GM03348 (cell line): ENCODE data around the gene GCDH.
"Not testable (repeated sequence)": the region's sequence is repeated elsewhere in the genome, so short reads cannot be mapped to it uniquely, and the experiment has no call there.

Source experiments
- DNase-seq: peaks from one replicate; pipeline ENCODE4 v3.0.0; 2012; ENCODE audit warnings: low spot score

Gene GCDH

DNA sequence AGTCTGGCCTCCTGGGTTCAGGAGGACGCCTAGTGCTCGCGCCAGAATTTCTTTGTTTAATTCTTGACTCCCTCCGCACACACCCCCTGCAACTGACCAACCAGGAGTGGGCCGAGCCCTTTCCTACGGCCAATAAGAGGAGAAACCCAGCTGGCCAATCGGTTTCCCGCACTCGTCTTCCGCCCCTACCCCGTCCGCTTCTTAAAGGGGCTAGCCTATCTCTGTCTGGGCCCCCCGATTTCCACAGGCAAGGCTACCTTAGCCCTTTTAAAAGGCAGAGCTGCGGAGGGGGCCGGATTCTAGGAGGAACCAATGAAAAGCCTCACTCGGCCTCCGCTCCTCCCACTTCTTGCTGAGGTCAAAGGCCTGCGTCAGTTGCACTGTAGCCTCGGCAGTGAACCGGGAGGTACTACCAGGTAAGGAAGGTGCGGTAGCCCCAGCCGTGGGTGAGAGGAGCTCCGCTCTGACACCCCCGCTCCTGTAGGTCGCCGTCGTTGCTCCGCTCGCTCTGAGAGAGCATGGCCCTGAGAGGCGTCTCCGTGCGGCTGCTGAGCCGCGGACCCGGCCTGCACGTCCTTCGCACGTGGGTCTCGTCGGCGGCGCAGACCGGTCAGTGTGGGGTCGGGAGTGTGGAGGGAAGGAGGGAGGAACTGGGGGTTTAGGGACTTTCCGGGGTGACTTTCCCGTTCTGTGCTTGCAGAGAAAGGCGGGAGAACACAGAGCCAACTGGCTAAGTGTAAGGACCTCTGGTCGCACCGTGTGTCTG lies at the start of gene GCDH:
TSS of gene GCDH (plus strand) at position 374 of the 766 bp plus-strand sequence. CDS start at position 519, 145 bp downstream.
- DNase-seq: peak; percentile 98

DNA sequence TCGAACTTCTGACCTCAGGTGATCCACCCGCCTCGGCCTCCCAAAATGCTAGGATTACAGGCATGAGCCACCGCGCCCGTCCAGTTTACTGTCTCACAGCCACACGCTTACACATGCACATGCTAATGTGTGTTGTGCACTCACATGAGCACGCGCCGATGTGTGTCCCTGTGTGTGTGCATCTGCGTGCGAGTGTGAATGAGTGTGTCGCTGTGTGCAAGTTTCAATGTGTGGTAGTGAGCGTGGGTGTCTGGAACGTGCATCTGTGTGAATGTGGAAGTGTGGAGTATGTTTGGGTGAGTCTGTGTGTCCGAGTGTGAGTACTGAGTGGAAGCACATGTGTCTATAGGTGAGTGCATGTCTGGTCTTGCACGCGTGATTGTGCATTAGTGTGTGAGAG lies 48.4 kb upstream of the GCDH start:
- no peak for DNase-seq

DNA sequence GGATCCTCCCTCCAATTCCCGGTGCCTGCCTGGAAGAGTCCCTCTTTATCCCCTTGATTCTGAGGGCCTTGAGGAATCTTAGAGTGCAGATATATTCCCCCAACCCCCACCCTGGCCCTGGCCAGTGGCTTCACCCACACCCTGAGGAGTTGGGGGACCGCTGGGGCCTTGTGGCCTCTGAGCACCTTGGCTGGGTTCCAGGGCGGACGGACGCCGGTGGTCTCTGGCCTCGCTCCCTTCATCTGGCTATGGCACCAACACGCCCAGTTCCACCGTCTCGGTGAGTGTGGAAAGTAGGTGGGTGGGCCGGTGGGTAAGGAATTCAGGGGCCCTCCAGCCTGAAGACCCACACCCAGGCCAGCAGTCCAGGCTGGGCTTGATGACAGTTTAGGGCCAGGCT lies 47.6 kb upstream of the GCDH start:
- no peak for DNase-seq

DNA sequence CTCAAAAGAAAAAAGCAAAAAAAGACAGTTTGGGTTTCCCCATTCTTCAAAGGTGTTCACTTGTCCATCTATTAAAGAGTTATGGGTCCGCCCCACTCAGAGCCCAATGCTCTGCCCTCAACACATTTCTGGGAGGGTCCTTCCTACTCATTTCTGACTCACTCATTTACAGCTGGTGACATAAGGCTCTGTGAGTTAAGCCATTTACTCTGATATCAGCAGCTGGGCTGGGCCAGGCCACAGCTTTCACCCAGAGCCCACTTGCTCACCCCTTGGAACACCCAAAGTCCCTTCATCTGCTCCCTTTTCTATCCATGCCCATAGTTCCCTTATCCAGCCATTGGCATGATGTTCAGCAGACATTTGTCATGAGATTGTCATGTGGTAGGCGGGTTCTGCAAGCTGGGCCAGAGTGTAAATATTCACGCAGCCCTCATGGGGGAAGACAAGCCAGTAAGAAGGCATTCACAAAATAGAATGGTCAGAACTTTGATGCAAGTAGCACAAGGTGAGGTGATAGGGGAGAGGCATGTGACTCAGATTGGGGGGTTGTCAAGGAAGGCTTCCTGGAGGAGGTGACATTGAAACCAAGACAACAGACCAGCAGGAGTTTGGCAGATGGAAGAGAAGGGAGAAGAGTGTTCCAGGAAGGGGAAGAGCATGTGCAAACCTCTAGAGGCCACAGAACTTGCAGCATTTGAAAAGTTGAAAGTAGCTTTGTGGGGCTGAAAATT lies 46.8 kb upstream of the GCDH start:
- DNase-seq: no peak

DNA sequence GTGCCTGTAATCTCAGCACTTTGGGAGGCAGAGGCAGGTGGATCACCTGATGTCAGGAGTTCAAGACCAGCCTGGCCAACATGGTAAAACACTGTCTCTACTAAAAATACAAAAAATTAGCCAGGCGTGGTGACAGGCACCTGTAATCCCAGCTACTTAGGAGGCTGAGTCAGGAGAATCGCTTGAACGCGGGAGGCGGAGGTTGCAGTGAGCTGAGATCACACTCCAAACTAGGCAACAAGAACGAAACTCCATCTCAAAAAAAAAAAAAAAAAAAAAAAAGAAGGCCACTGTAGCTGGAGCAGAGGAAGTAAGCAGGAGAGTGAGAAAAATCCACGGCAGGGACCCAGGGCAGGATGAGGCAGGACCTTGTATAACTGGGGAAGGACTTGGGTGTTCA lies 44.3 kb upstream of the GCDH start:
- not testable (repeated sequence) for DNase-seq

DNA sequence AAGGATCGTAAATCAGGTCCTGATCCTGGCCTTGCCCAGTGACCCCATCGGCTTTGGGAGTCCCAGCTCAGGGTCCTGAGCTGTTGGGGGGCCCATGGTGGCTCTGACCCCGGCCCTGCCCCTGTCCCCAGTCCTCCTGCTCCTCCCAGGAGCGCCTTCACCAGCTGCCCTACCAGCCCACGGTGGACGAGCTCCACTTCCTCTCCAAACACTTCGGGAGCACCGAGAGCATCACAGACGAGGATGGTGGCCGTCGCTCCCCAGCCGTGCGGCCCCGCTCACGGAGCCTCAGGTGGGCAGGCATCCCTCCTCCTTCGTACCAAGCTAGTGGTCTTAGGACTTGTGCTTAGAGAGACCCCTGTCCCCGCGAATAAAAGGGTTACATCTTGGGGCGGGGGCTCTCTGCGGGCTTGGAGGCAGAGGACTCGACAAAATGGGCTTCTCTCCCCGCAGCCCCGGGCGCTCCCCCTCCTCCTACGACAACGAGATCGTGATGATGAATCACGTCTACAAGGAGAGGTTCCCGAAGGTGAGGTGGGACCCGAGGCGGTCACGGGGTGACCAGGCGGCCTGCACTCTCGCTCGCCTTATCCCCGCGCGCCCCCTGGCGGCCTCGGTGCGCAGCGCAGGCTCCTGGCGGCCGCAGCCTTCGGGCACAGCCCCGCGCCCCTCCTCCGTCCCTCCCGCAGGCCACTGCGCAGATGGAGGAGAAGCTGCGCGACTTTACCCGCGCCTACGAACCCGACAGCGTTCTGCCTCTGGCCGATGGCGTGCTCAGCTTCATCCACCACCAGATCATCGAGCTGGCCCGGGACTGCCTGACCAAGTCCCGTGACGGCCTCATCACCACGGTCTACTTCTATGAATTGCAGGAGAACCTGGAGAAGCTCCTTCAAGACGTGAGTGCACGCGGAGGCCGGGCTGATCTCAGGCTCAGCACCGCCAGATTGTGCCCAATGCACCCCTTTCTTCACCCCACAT lies 43.5 kb upstream of the GCDH start:
- DNase-seq: peak; percentile 96

DNA sequence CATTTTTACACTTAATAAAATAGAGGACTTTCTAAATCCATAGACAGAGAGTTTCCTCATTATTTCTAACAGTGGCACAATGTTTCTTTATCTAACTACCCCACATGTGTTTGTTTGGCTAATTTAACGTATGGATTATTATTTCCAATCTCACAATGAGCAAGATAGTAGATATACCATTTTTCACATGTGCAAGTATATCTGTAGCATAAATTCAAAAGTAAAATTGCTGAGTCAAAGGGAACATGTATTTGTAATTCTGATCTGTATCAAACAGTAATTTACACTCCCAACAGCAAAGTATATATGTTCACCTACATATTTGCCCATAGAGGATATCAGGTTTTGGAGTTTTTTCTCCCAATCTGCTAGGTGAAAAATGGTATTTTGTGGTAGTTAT lies 34.3 kb upstream of the GCDH start:
- DNase-seq: no peak

DNA sequence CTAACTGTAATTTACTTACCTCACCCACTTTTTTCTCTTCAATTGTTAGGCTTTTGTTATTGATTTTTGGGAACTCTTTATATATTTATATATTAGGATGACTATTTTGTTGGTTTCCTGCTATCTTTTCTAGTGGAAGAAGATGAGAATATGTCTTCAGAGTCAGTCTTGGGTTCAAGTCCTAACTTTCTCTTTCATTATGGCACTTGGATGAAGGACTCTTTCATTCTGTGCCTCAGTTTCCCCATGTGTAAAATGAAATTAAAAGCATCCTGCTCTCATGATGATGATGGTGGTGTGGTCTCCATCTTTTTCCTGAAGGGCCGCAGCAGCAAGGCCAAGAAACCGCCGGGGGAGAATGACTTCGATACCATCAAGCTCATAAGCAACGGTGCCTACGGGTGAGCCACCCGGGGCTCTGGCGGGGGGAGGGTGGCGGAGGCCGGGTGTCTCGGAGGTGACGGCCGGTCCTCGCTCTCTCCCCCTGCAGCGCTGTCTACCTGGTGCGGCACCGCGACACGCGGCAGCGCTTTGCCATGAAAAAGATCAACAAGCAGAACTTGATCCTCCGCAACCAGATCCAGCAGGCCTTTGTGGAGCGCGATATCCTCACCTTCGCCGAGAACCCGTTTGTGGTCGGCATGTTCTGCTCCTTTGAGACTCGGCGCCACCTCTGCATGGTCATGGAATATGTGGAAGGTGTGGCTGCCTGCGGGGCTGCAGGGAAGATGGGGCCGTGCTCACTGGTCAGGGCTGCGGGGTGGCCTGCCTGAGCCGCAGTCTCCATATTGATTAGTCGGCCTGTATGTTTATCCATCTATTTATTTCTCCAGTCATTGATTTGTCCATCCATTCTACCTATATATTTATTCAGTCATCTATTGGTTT lies 32.7 kb upstream of the GCDH start:
- DNase-seq: no peak

DNA sequence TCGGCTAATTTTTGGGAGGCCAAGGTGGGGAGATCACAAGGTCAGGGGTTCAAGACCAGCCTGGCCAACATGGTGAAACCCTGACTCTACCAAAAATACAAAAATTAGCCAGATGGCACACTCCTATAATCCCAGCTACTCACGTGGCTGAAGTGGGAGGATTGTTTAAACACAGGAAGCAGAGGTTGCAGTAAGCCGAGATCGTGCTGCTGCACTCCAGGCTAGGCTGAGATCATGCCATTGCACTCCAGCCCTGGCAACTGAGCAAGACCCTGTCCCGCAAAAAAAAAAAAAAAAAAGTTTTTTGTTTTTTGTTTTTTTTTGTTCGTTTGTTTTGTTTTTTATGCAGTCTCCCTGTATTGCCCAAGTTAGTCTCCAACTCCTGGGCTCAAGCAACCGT lies 31.4 kb upstream of the GCDH start:
- no peak for DNase-seq

DNA sequence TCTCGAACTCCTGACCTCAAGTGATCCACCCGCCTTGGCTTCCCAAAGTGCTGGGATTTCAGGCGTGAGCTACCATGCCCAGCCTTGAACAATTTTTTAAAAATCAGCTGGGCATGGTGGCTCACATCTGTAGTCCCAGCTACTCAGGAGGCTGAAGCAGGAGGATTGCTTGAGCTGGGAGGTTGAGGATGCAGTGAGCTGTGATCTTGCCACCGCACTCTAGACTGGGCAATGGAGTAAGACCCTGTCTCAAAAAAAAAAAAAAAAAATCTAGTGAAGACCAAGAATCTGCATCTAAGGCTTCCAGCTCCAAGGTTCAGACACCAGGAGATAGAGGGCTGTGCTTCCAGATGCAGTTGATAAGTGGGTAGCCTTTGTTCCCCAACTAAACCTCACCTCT lies 26.8 kb upstream of the GCDH start:
- no peak for DNase-seq

DNA sequence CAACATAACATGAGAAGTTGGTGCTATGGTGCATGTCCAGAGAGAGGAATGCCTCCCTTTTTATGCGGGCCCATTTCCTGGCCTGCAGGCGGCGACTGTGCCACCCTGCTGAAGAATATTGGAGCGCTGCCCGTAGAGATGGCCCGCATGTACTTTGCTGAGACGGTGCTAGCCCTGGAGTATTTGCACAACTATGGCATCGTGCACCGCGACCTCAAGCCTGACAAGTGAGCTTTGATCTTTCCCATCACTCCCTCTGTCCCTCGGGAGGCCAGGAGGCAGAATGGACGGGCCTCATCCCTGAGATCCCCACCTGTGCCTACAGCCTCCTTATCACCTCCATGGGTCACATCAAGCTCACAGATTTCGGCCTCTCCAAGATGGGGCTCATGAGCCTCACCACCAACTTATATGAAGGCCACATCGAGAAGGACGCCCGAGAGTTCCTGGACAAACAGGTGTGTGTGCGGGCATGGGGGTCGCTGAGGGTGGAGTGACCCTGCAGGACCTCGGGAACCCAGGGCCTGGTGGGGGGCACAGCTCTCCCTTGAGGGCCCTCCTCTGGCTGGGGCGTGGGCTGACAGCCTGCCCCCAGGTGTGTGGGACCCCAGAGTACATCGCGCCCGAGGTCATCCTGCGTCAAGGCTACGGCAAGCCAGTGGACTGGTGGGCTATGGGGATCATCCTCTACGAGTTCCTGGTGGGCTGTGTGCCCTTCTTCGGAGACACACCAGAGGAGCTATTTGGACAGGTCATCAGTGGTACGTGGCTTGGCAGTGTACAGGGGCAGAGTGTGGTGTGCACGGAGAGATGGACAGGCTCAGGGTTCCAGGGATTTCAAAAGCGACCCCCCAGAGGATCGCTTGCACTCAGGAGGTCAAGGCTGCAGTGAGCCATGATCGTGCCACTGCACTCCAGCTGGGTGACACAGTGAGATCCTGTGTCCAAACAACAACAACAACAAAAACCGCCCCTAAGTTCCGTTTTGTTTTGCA lies 25.9 kb upstream of the GCDH start:
- no peak for DNase-seq

DNA sequence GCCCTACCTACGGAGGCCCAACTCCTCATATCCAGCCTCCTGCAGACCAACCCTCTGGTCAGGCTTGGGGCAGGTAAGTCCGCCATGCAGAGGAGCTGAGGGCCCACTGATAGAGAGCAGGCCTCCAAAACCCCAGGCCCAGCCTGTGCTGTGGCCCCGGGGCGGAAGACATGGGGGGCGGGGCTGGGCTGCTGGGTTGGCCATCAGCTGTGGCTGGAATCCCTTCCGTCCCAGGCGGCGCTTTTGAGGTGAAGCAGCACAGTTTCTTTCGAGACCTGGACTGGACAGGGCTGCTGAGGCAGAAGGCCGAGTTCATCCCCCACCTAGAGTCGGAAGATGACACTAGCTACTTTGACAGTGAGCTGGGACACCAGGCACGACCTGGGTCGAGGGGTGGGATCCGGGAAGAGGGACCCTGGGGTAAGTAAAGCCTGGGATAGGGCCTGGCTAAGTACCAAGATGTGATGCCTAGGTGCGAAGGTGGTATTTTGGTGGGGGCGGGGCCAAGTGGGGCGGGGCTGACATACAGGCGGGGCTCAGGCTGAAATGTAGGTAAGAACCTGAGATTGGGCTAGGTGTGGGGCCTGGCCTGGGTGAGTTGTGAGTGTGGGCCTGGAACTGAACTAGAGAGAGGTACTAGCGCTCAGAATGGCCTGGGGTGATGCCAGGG lies 25.1 kb upstream of the GCDH start:
- DNase-seq: no peak

DNA sequence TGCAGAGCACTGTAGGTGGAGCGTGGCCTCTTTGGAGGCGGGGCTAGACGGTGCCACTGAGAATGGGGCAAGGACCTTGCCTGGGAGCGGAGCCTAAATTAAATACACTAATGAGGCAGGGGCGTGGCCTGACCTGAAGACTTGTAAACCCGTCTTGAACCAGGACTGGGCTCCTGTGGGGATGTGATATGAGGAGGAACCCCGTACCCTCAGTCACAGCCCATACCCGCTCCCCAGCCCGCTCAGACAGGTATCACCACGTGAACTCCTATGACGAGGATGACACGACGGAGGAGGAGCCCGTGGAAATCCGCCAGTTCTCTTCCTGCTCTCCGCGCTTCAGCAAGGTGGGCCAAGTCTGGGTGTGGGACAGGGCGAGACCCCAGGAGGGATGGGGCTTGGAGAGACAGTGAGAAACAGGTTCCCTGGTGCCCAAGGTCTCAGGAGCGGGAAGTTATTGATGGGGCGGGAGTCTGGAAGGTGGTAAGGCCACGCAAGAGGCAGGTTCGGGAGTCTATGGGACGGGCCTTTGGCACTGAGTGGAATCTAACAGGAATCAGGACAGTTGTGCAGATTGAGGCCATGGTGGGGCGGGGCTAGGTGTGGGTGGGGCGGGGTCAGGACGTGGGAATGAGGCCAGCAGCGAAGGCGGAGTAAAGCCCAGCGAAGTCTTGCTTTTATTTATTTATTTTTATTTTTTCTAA lies 24.4 kb upstream of the GCDH start:
- DNase-seq: no peak

DNA sequence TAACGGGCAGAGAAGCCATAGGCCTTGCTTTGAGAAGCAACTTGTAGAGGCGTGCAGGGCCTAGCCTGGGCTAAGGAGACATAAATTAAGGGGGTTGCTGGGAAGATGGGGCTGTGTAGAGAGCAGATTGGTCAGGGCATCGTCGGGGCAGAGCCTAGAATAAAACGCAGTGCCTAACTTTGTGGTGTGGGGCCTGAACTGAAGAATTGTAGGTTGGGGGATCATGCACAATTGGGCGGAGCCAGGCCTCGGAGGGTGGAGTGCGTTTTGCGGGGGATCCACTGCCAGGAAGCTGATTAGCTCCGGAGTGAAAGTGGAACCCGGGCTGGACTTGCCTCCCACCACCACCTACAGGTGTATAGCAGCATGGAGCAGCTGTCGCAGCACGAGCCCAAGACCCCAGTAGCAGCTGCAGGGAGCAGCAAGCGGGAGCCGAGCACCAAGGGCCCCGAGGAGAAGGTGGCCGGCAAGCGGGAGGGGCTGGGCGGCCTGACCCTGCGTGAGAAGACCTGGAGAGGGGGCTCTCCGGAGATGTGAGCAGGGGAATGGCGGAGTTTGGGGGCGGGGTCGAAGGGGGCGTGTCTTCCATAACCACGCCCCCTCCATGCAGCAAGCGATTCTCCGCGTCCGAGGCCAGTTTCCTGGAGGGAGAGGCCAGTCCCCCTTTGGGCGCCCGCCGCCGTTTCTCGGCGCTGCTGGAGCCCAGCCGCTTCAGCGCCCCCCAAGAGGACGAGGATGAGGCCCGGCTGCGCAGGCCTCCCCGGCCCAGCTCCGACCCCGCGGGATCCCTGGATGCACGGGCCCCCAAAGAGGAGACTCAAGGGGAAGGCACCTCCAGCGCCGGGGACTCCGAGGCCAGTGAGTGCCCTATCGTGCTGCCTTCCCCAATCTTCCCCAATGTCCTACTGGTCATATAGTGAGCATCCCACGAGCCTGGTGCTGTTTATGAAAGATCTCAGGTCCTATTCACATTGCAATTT lies 23.6 kb upstream of the GCDH start:
- peak; percentile 92 for DNase-seq

DNA sequence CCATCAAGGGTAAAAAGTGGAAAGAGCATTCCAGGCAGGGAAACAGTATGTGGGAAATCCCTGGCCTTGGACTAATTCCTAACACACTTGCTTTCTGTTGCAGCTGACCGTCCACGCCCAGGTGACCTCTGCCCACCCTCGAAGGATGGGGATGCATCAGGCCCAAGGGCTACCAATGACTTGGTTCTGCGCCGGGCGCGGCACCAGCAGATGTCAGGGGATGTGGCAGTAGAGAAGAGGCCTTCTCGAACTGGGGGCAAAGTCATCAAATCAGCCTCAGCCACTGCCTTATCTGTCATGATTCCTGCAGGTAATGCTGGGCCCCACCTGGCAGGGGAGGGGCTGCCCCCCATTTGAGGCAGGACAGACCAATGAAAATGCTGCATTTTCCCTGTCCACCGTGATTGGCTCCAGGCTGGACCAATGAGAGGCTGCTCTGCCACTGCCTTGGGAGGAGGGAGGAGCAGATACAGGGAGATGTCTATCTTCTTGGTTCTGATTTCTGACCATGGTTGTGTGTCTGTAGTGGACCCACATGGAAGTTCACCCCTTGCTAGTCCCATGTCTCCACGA lies 22.3 kb upstream of the GCDH start:
- peak; percentile 36 for DNase-seq

DNA sequence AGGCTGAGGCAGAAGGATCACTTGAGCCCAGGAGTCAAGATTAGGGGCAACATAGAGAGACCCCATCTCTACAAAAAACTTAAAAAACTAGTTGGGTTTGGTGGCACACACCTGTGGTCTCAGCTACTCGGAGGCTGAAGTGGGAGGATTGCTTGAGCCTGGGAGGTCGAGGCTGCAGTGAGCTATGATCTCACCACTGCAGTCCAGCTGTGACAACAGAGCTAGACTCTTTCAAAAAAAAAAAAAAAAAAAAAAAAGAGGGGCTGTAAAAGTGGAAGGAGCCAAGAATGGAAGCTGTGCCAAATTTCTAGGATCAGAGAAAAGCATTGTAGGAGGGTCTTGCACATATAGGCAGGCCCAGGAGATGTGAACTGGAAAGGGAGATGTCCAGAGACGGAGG lies 19.3 kb upstream of the GCDH start:
- DNase-seq: no peak

DNA sequence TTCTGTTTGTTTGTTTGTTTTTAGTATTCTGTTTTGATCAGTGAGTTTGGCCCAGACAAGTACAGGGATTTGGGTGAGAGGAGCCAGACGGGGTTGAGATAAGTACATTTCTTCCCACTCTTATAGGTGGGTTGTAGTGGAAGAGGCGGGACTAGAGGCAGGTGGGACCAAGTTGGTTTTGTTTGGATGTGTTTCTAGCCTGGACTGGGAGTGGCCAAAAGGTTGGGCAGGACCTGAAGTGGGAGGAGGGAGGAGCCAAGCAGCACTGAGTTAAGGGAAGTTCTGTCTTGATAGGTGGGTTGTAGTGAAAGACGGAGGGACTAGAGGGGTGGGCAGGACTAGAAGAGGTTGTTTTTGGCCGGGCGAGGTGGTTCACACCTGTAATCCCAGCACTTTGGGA lies 18.7 kb upstream of the GCDH start:
- no peak for DNase-seq
